Non-pigmented ciliary epithelial cell (primary cell): ENCODE measurements around the gene SHH.
A peak's percentile ranks its signal among the peaks of the same experiment; 100 is the strongest.

Experiments
- DNase-seq: peaks from one replicate; pipeline ENCODE4 v3.0.0-alpha.2; 2010; ENCODE audit warnings: low read depth

Gene SHH

GRCh38 chr7:155792315-155792960 lies 19.8 kb downstream of the SHH start:
- DNase-seq = no peak

GRCh38 chr7:155791836-155792235 lies 20.4 kb downstream of the SHH start:
- no peak for DNase-seq

- no peak for DNase-seq
Observed at GRCh38 chr7:155791214-155791737, 21.0 kb downstream of the SHH start.

- no peak for DNase-seq
Observed at GRCh38 chr7:155790666-155791065, 21.6 kb downstream of the SHH start.

GRCh38 chr7:155789001-155789725 lies 23.1 kb downstream of the SHH start:
- no peak for DNase-seq

GRCh38 chr7:155788616-155789000 lies 23.7 kb downstream of the SHH start:
- DNase-seq = no peak

GRCh38 chr7:155787171-155787851 lies 25.0 kb downstream of the SHH start:
- no peak for DNase-seq

- no peak for DNase-seq
Observed at GRCh38 chr7:155786491-155786890, 25.8 kb downstream of the SHH start.

GRCh38 chr7:155785536-155785935 lies 26.7 kb downstream of the SHH start:
- DNase-seq = peak; percentile 30

- DNase-seq = no peak
Observed at GRCh38 chr7:155782466-155782865, 29.8 kb downstream of the SHH start.

- DNase-seq = no peak
Observed at GRCh38 chr7:155781433-155781832, 30.8 kb downstream of the SHH start.

GRCh38 chr7:155780884-155781283 lies 31.4 kb downstream of the SHH start:
- DNase-seq = no peak

GRCh38 chr7:155778349-155778748 lies 33.9 kb downstream of the SHH start:
- DNase-seq = no peak

GRCh38 chr7:155776606-155777005 lies 35.7 kb downstream of the SHH start:
- no peak for DNase-seq

GRCh38 chr7:155775691-155776090 lies 36.6 kb downstream of the SHH start:
- no peak for DNase-seq

GRCh38 chr7:155774947-155775346 lies 37.3 kb downstream of the SHH start:
- no peak for DNase-seq

- DNase-seq = no peak
Observed at GRCh38 chr7:155773531-155773930, 38.7 kb downstream of the SHH start.

GRCh38 chr7:155770241-155770640 lies 42.0 kb downstream of the SHH start:
- DNase-seq = no peak

- peak; percentile 46 for DNase-seq
Observed at GRCh38 chr7:155769701-155770100, 42.6 kb downstream of the SHH start.

- DNase-seq = no peak
Observed at GRCh38 chr7:155766966-155767916, 45.0 kb downstream of the SHH start.

- DNase-seq = no peak
Observed at GRCh38 chr7:155766386-155766785, 45.9 kb downstream of the SHH start.

GRCh38 chr7:155765458-155765857 lies 46.8 kb downstream of the SHH start:
- DNase-seq = no peak
